WTC11 (cell line): ENCODE measurements around the gene TMEM175. TPM values are rescaled to one million over a fixed set of nuclear protein-coding genes. Genes with fewer than 3 reads are reported as not detected.

Source experiments
- CREB1 ChIP-seq: sonication (generic); formaldehyde crosslinking; IDR thresholded peaks from 2 replicates; pipeline ENCODE4 v1.8.0; 2023; ENCODE audit warnings: mild to moderate bottlenecking, missing genetic modification reagents
- ESRRA ChIP-seq: sonication (generic); formaldehyde crosslinking; IDR thresholded peaks from 2 replicates; pipeline ENCODE4 v1.8.1; 2022; ENCODE audit warnings: mild to moderate bottlenecking, missing genetic modification reagents, borderline replicate concordance
- GTF2I ChIP-seq: fragments of 250-450 bp; sonication (Bioruptor Pico); conservative IDR thresholded peaks from 2 replicates; pipeline ENCODE4 v1.4.0; 2021; ENCODE audit warnings: mild to moderate bottlenecking
- KAT7 ChIP-seq: sonication (generic); formaldehyde crosslinking; IDR thresholded peaks from 2 replicates; pipeline ENCODE4 v1.8.1; 2023; ENCODE audit warnings: missing genetic modification reagents, mild to moderate bottlenecking, borderline replicate concordance
- MXD4 ChIP-seq: fragments of 250-450 bp; sonication (Bioruptor Pico); IDR thresholded peaks from 2 replicates; pipeline ENCODE4 v1.8.0; 2021; ENCODE audit warnings: mild to moderate bottlenecking, moderate library complexity, borderline replicate concordance
- NFE2L1 ChIP-seq: sonication (generic); formaldehyde crosslinking; IDR thresholded peaks from 2 replicates; pipeline ENCODE4 v1.8.1; 2023; ENCODE audit warnings: missing genetic modification reagents
- NR3C1 ChIP-seq: sonication (generic); formaldehyde crosslinking; conservative IDR thresholded peaks from 2 replicates; pipeline ENCODE4 v1.8.1; 2023; ENCODE audit warnings: low read depth, mild to moderate bottlenecking, missing genetic modification reagents
- SMAD3 ChIP-seq: sonication (generic); formaldehyde crosslinking; IDR thresholded peaks from 2 replicates; pipeline ENCODE4 v1.8.0; 2022; ENCODE audit warnings: missing genetic modification reagents, mild to moderate bottlenecking, borderline replicate concordance
- SOX15 ChIP-seq: fragments of 250-450 bp; sonication (Bioruptor Pico); IDR thresholded peaks from 2 replicates; pipeline ENCODE4 v1.9.0; 2021; ENCODE audit warnings: mild to moderate bottlenecking
- TEAD4 ChIP-seq: sonication (generic); formaldehyde crosslinking; IDR thresholded peaks from 2 replicates; pipeline ENCODE4 v1.8.0; 2022; ENCODE audit warnings: mild to moderate bottlenecking, missing genetic modification reagents
- ZNF263 ChIP-seq: sonication (generic); formaldehyde crosslinking; IDR thresholded peaks from 2 replicates; pipeline ENCODE4 v1.8.1; 2022; ENCODE audit warnings: low read depth, mild to moderate bottlenecking, moderate library complexity, missing genetic modification reagents
- total RNA-seq: library from RNA; stranded (reverse); gene quantifications from 3 replicates; pipeline ENCODE4 v1.2.3, GENCODE V29; 2021
- TF ChIP-seq, protein P1 (sequence below): fragments of 200-600 bp; IDR thresholded peaks from 2 replicates; pipeline ENCODE4 v1.8.0; 2022; ENCODE audit warnings: antibody characterized with exemption
- TF ChIP-seq, protein P2 (sequence below): sonication (generic); formaldehyde crosslinking; IDR thresholded peaks from 2 replicates; pipeline ENCODE4 v1.8.0; 2022; ENCODE audit warnings: mild to moderate bottlenecking, missing genetic modification reagents
- TF ChIP-seq, protein P3 (sequence below): fragments of 250-450 bp; sonication (Bioruptor Pico); IDR thresholded peaks from 2 replicates; pipeline ENCODE4 v2.1.2; 2022; ENCODE audit warnings: mild to moderate bottlenecking, moderate library complexity
- TF ChIP-seq, protein P4 (sequence below): sonication (generic); formaldehyde crosslinking; IDR thresholded peaks from 2 replicates; pipeline ENCODE4 v1.8.1; 2022; ENCODE audit warnings: mild to moderate bottlenecking, moderate library complexity, missing genetic modification reagents
- TF ChIP-seq, protein P5 (sequence below): sonication (generic); formaldehyde crosslinking; conservative IDR thresholded peaks from 2 replicates; pipeline ENCODE4 v1.8.1; 2022; ENCODE audit warnings: mild to moderate bottlenecking, missing genetic modification reagents
- TF ChIP-seq, protein P6 (sequence below): sonication (generic); formaldehyde crosslinking; IDR thresholded peaks from 2 replicates; pipeline ENCODE4 v1.8.1; 2023; ENCODE audit warnings: mild to moderate bottlenecking, missing genetic modification reagents
- TF ChIP-seq, protein P7 (sequence below): sonication (generic); formaldehyde crosslinking; IDR thresholded peaks from 2 replicates; pipeline ENCODE4 v1.8.1; 2022; ENCODE audit warnings: mild to moderate bottlenecking, missing genetic modification reagents, moderate library complexity, borderline replicate concordance
- TF ChIP-seq, protein P8 (sequence below): sonication (generic); formaldehyde crosslinking; IDR thresholded peaks from 2 replicates; pipeline ENCODE4 v1.8.0; 2022; ENCODE audit warnings: mild to moderate bottlenecking, missing genetic modification reagents
- TF ChIP-seq, protein P9 (sequence below): sonication (generic); formaldehyde crosslinking; IDR thresholded peaks from 2 replicates; pipeline ENCODE4 v1.8.1; 2023; ENCODE audit warnings: mild to moderate bottlenecking, missing genetic modification reagents
- TF ChIP-seq, protein P10 (sequence below): fragments of 250-450 bp; sonication (Bioruptor Pico); IDR thresholded peaks from 2 replicates; pipeline ENCODE4 v1.9.0; 2021; ENCODE audit warnings: mild to moderate bottlenecking

The TMEM175 gene
- total RNA-seq, 1 experiment from 2014 or later, result 9.2 TPM

DNA sequence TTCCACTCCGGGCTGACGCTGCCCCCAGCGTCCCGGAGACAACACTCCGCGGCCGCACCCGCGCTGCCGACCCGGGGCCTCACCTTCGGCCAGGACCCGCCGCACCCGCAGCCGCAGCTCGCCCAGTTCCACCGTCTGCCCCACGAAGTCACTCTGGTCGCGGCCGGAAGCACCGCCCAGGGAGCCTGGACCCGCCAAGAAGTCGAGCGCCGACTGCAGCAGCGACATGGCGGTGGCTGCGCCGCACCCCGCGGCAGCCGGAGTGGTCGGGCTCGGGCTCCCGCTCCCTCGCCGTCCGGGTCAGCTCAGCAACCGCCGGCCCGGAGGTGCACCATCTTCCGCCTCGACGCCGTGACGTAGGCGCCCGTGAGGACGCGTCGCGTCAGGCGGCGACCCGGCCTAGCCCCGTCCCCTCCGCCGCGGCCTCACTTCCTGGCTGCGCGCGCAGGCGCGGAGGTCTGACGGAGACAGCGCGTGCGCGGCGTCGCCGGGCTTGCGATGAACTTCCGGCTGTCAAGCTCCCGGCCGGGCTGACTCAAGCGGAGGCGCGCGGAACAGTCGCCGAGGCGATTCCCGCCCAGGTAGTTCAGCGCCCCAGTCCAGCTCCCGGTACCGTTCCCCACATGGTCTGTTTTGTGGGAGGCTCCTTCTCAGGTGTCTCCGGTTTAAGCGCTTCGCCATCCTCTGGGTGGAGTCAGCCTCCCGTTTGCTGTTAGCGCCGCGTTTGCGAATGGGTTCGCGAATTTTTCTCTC lies at the start of gene TMEM175, which contains the start of gene GAK (continued):
- TF ChIP-seq, protein P1, sequence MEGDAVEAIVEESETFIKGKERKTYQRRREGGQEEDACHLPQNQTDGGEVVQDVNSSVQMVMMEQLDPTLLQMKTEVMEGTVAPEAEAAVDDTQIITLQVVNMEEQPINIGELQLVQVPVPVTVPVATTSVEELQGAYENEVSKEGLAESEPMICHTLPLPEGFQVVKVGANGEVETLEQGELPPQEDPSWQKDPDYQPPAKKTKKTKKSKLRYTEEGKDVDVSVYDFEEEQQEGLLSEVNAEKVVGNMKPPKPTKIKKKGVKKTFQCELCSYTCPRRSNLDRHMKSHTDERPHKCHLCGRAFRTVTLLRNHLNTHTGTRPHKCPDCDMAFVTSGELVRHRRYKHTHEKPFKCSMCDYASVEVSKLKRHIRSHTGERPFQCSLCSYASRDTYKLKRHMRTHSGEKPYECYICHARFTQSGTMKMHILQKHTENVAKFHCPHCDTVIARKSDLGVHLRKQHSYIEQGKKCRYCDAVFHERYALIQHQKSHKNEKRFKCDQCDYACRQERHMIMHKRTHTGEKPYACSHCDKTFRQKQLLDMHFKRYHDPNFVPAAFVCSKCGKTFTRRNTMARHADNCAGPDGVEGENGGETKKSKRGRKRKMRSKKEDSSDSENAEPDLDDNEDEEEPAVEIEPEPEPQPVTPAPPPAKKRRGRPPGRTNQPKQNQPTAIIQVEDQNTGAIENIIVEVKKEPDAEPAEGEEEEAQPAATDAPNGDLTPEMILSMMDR, result no peak
- TF ChIP-seq, protein P2, sequence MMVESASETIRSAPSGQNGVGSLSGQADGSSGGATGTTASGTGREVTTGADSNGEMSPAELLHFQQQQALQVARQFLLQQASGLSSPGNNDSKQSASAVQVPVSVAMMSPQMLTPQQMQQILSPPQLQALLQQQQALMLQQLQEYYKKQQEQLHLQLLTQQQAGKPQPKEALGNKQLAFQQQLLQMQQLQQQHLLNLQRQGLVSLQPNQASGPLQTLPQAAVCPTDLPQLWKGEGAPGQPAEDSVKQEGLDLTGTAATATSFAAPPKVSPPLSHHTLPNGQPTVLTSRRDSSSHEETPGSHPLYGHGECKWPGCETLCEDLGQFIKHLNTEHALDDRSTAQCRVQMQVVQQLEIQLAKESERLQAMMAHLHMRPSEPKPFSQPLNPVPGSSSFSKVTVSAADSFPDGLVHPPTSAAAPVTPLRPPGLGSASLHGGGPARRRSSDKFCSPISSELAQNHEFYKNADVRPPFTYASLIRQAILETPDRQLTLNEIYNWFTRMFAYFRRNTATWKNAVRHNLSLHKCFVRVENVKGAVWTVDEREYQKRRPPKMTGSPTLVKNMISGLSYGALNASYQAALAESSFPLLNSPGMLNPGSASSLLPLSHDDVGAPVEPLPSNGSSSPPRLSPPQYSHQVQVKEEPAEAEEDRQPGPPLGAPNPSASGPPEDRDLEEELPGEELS (CRISPR knock-in tag), result peak; percentile 17; the same call in 1 of the 2 replicates
- TF ChIP-seq, protein P3, sequence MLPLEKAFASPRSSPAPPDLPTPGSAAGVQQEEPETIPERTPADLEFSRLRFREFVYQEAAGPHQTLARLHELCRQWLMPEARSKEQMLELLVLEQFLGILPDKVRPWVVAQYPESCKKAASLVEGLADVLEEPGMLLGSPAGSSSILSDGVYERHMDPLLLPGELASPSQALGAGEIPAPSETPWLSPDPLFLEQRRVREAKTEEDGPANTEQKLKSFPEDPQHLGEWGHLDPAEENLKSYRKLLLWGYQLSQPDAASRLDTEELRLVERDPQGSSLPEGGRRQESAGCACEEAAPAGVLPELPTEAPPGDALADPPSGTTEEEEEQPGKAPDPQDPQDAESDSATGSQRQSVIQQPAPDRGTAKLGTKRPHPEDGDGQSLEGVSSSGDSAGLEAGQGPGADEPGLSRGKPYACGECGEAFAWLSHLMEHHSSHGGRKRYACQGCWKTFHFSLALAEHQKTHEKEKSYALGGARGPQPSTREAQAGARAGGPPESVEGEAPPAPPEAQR (CRISPR knock-in tag), result no peak
- no peak for TF ChIP-seq TEAD4
- TF ChIP-seq, protein P4, sequence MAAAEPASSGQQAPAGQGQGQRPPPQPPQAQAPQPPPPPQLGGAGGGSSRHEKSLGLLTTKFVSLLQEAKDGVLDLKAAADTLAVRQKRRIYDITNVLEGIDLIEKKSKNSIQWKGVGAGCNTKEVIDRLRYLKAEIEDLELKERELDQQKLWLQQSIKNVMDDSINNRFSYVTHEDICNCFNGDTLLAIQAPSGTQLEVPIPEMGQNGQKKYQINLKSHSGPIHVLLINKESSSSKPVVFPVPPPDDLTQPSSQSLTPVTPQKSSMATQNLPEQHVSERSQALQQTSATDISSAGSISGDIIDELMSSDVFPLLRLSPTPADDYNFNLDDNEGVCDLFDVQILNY, result peak; percentile 71
- TF ChIP-seq KAT7, result peak; percentile 90; the same call in 1 of the 2 replicates
- 0 out of 2 replicates have a peak, but pooled peaks have one; percentile 13 for TF ChIP-seq SMAD3 (CRISPR knock-in tag)
- TF ChIP-seq, protein P5, sequence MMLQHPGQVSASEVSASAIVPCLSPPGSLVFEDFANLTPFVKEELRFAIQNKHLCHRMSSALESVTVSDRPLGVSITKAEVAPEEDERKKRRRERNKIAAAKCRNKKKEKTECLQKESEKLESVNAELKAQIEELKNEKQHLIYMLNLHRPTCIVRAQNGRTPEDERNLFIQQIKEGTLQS (CRISPR knock-in tag), result no peak
- peak; percentile 88; the same call in 1 of the 2 replicates for TF ChIP-seq ESRRA (CRISPR knock-in tag)
- TF ChIP-seq, protein P6, sequence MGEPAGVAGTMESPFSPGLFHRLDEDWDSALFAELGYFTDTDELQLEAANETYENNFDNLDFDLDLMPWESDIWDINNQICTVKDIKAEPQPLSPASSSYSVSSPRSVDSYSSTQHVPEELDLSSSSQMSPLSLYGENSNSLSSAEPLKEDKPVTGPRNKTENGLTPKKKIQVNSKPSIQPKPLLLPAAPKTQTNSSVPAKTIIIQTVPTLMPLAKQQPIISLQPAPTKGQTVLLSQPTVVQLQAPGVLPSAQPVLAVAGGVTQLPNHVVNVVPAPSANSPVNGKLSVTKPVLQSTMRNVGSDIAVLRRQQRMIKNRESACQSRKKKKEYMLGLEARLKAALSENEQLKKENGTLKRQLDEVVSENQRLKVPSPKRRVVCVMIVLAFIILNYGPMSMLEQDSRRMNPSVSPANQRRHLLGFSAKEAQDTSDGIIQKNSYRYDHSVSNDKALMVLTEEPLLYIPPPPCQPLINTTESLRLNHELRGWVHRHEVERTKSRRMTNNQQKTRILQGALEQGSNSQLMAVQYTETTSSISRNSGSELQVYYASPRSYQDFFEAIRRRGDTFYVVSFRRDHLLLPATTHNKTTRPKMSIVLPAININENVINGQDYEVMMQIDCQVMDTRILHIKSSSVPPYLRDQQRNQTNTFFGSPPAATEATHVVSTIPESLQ (CRISPR knock-in tag), result no peak
- peak; percentile 80; the same call in 1 of the 2 replicates for TF ChIP-seq NFE2L1 (CRISPR knock-in tag)
- TF ChIP-seq, protein P7, sequence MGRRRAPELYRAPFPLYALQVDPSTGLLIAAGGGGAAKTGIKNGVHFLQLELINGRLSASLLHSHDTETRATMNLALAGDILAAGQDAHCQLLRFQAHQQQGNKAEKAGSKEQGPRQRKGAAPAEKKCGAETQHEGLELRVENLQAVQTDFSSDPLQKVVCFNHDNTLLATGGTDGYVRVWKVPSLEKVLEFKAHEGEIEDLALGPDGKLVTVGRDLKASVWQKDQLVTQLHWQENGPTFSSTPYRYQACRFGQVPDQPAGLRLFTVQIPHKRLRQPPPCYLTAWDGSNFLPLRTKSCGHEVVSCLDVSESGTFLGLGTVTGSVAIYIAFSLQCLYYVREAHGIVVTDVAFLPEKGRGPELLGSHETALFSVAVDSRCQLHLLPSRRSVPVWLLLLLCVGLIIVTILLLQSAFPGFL (CRISPR knock-in tag), result no peak
- TF ChIP-seq NR3C1 (CRISPR knock-in tag), result no peak
- TF ChIP-seq, protein P8, sequence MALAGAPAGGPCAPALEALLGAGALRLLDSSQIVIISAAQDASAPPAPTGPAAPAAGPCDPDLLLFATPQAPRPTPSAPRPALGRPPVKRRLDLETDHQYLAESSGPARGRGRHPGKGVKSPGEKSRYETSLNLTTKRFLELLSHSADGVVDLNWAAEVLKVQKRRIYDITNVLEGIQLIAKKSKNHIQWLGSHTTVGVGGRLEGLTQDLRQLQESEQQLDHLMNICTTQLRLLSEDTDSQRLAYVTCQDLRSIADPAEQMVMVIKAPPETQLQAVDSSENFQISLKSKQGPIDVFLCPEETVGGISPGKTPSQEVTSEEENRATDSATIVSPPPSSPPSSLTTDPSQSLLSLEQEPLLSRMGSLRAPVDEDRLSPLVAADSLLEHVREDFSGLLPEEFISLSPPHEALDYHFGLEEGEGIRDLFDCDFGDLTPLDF, result no peak
- TF ChIP-seq MXD4 (CRISPR knock-in tag), result no peak
- TF ChIP-seq ZNF263, result no peak
- TF ChIP-seq CREB1, result peak; percentile 44; the same call in 1 of the 2 replicates
- no peak for TF ChIP-seq SOX15 (CRISPR knock-in tag)
- TF ChIP-seq, protein P9, sequence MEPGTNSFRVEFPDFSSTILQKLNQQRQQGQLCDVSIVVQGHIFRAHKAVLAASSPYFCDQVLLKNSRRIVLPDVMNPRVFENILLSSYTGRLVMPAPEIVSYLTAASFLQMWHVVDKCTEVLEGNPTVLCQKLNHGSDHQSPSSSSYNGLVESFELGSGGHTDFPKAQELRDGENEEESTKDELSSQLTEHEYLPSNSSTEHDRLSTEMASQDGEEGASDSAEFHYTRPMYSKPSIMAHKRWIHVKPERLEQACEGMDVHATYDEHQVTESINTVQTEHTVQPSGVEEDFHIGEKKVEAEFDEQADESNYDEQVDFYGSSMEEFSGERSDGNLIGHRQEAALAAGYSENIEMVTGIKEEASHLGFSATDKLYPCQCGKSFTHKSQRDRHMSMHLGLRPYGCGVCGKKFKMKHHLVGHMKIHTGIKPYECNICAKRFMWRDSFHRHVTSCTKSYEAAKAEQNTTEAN (CRISPR knock-in tag), result peak; percentile 60; the same call in 1 of the 2 replicates
- TF ChIP-seq GTF2I (CRISPR knock-in tag), result no peak
- TF ChIP-seq, protein P10, sequence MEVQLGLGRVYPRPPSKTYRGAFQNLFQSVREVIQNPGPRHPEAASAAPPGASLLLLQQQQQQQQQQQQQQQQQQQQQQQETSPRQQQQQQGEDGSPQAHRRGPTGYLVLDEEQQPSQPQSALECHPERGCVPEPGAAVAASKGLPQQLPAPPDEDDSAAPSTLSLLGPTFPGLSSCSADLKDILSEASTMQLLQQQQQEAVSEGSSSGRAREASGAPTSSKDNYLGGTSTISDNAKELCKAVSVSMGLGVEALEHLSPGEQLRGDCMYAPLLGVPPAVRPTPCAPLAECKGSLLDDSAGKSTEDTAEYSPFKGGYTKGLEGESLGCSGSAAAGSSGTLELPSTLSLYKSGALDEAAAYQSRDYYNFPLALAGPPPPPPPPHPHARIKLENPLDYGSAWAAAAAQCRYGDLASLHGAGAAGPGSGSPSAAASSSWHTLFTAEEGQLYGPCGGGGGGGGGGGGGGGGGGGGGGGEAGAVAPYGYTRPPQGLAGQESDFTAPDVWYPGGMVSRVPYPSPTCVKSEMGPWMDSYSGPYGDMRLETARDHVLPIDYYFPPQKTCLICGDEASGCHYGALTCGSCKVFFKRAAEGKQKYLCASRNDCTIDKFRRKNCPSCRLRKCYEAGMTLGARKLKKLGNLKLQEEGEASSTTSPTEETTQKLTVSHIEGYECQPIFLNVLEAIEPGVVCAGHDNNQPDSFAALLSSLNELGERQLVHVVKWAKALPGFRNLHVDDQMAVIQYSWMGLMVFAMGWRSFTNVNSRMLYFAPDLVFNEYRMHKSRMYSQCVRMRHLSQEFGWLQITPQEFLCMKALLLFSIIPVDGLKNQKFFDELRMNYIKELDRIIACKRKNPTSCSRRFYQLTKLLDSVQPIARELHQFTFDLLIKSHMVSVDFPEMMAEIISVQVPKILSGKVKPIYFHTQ (CRISPR knock-in tag), result no peak
